ENCODE data around the gene RBM33. TPM values are rescaled to one million over a fixed set of nuclear protein-coding genes. Genes with fewer than 3 reads are reported as not detected.

The RBM33 gene
- total RNA-seq, 2 donors from 2014 or later: 86.8 to 87.1 TPM

DNA sequence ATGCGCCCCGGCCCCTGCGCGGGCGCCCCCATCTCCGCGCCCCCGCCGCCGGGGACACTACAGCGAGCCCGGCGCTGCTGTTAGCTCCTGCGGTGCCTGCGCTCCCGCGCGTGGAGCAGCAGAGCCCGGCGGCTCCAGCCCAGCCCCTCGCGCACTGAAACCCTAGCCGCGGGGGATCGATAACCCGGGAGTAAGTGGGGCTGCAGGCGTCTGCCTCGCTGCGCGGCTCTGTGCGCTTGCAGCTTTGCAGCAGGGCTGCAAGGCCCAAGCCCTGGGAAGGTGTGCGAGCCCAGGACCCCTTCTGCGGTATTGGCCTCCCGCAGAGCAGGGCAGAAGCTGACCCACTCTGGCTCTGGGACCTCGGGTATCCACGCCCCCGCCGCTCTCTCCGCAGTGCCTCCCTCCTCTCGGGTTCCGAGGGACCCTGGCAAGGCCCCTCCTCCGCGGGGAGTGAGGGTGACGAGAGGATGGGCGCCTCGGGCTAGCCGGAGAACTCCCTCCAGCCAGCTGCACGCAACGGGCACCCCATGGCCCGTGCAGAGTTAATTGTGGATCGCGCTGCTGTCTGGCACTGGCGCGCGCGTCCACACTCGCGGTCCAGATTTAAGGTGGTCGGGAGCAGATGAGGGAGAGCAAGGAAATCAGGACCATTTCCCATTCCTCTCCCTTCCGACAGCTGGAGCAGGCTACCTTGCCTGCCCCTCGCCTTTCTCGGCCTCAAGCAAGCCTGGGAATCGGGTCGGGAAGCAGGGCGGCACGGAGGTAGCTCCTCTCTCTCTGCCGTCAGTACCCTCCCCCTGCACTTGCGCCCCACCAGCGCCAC lies 165.7 kb downstream of the RBM33 start:
- H3K27ac ChIP-seq (ENCODE audit: low read depth, low read length): no peak overlapping the region
- H3K4me3 ChIP-seq (ENCODE audit: low read length): peak overlapping the region; percentile 78
- H3K27ac Mint-ChIP-seq: no peak overlapping the region
- H3K4me3 Mint-ChIP-seq: peak overlapping the region; percentile 46
- peaks cover 25% of the 10 kb centered on the region for H3K4me1 Mint-ChIP-seq
- DNase-seq: peak; percentile 68
- WGBS, 2 experiments (ENCODE audit: insufficient coverage in 1 of 2, insufficient read length in 1 of 2): 0 to 2% methylated on average over 3 to 69 of the region's 69 CpGs
- no peaks in the 10 kb centered on the region for H3K9me3 ChIP-seq (ENCODE audit: control insufficient read depth, low read length)
- no peaks in the 10 kb centered on the region for H3K36me3 Mint-ChIP-seq (ENCODE audit: low read depth)
- peaks cover 83% of the 10 kb centered on the region for H3K27me3 Mint-ChIP-seq (ENCODE audit: insufficient read depth)
- H3K4me1 ChIP-seq (ENCODE audit: control insufficient read depth, insufficient read depth, low read length): peaks cover 5% of the 10 kb centered on the region
- peaks cover 97% of the 10 kb centered on the region for H3K27me3 ChIP-seq (ENCODE audit: control insufficient read depth, insufficient read depth, low read length, poor library complexity, severe bottlenecking)
- no peak for TF ChIP-seq CTCF (conservative IDR thresholded peaks at IDR 0.05)
- no peaks in the 10 kb centered on the region for H3K36me3 ChIP-seq (ENCODE audit: control insufficient read depth, insufficient read depth, low read length)
- peak overlapping the region; percentile 17 for H3K9ac ChIP-seq (ENCODE audit: extremely low read depth, low read length, poor library complexity, severe bottlenecking)
- H3K9me3 Mint-ChIP-seq: no peaks in the 10 kb centered on the region

- Histone ChIP-seq H3K9me3 (ENCODE audit: control insufficient read depth, low read length) (no peaks in the 10 kb centered on the region), H3K27me3 (ENCODE audit: control insufficient read depth, insufficient read depth, low read length, poor library complexity, severe bottlenecking) (peaks cover 95% of the 10 kb centered on the region), H3K4me1 (ENCODE audit: control insufficient read depth, insufficient read depth, low read length) (peaks cover under 1% of the 10 kb centered on the region), H3K36me3 (ENCODE audit: control insufficient read depth, insufficient read depth, low read length) (no peaks in the 10 kb centered on the region), H3K9ac (ENCODE audit: extremely low read depth, low read length, poor library complexity, severe bottlenecking) (peak overlapping the region; percentile 17), H3K27ac (ENCODE audit: low read depth, low read length) (no peak overlapping the region), H3K4me3 (ENCODE audit: low read length) (peak overlapping the region; percentile 78)
- peaks cover 84% of the 10 kb centered on the region for H3K27me3 Mint-ChIP-seq (ENCODE audit: insufficient read depth)
- TF ChIP-seq CTCF (conservative IDR thresholded peaks at IDR 0.05): no peak
- H3K27ac Mint-ChIP-seq: no peak overlapping the region
- peak overlapping the region; percentile 57 for H3K4me3 Mint-ChIP-seq
- 0 to 5% methylated on average over 9 to 21 of the region's 21 CpGs for WGBS, 2 experiments (ENCODE audit: insufficient coverage in 1 of 2, insufficient read length in 1 of 2)
- H3K9me3 Mint-ChIP-seq: no peaks in the 10 kb centered on the region
- DNase-seq: peak; percentile 54
- peaks cover 25% of the 10 kb centered on the region for H3K4me1 Mint-ChIP-seq
- H3K36me3 Mint-ChIP-seq (ENCODE audit: low read depth): no peaks in the 10 kb centered on the region
Observed at GRCh38 chr7:155810770-155811559, 166.5 kb downstream of the RBM33 start.

DNA sequence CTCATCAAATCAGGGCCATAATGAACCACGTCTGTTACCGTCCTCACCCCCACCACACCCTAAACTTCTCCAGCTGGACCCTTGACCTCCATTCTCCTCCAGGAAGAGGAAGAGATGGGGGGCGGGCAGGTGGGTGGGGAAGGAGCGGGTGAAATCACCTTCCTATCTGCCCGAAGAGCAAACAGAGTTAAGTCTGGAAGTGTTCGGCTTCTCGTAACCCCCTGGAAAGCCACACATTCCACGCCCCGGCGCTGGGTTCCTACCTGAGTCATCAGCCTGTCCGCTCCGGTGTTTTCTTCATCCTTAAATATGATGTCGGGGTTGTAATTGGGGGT lies 167.1 kb downstream of the RBM33 start:
- peaks cover 25% of the 10 kb centered on the region for H3K4me1 Mint-ChIP-seq

More for the DNA sequence above, 167.1 kb downstream of the RBM33 start:
- Histone ChIP-seq H3K9me3 (ENCODE audit: control insufficient read depth, low read length) (no peaks in the 10 kb centered on the region), H3K4me1 (ENCODE audit: control insufficient read depth, insufficient read depth, low read length) (no peaks in the 10 kb centered on the region), H3K9ac (ENCODE audit: extremely low read depth, low read length, poor library complexity, severe bottlenecking) (no peak overlapping the region), H3K4me3 (ENCODE audit: low read length) (peak overlapping the region; percentile 78), H3K27ac (ENCODE audit: low read depth, low read length) (no peak overlapping the region), H3K27me3 (ENCODE audit: control insufficient read depth, insufficient read depth, low read length, poor library complexity, severe bottlenecking) (peaks cover 92% of the 10 kb centered on the region), H3K36me3 (ENCODE audit: control insufficient read depth, insufficient read depth, low read length) (no peaks in the 10 kb centered on the region)
- H3K9me3 Mint-ChIP-seq: no peaks in the 10 kb centered on the region
- H3K27me3 Mint-ChIP-seq (ENCODE audit: insufficient read depth): peaks cover 81% of the 10 kb centered on the region
- H3K27ac Mint-ChIP-seq: no peak overlapping the region
- H3K36me3 Mint-ChIP-seq (ENCODE audit: low read depth): no peaks in the 10 kb centered on the region
- peak; percentile 73 for DNase-seq
- no peak for TF ChIP-seq CTCF (conservative IDR thresholded peaks at IDR 0.05)
- 0 to 6% methylated on average over 2 to 13 of the region's 13 CpGs for WGBS, 2 experiments (ENCODE audit: insufficient coverage in 1 of 2, insufficient read length in 1 of 2)
- peak overlapping the region; percentile 57 for H3K4me3 Mint-ChIP-seq
